Measurements from ENCODE around the gene CACUL1. TPM values are rescaled to one million over a fixed set of nuclear protein-coding genes. Genes with fewer than 3 reads are reported as not detected.
"Not testable (repeated sequence)": the region's sequence is repeated elsewhere in the genome, so short reads cannot be mapped to it uniquely, and the experiment has no call there.

The CACUL1 gene
- total RNA-seq, 2 experiments from 2014 or later = 25.5 to 30.2 TPM

- H3K4me3 Mint-ChIP-seq = peak overlapping the region; percentile 8
- CTCF ChIA-PET = interaction anchor here (0.9 to 3.1 kb wide), 2 partner anchors 11 to 114 kb away, joined by 4 to 7 read pairs; no protein-coding TSS in a partner anchor
- peaks cover 28% of the 10 kb centered on the region for H3K9me3 Mint-ChIP-seq (ENCODE audit: insufficient read depth)
- H3K4me1 Mint-ChIP-seq (ENCODE audit: low read depth) = peaks cover 59% of the 10 kb centered on the region
- ATAC-seq (peak; percentile 60), DNase-seq (peak; percentile 53)
- H3K36me3 Mint-ChIP-seq (ENCODE audit: low read depth); POLR2A ChIA-PET: not testable (repeated sequence)
- H3K27me3 Mint-ChIP-seq (ENCODE audit: low read depth) = peaks cover 24% of the 10 kb centered on the region
- H3K27ac Mint-ChIP-seq = peak overlapping the region; percentile 10
Measured at GRCh38 chr10:118658168-118658567, 96.6 kb downstream of the CACUL1 start.

- H3K9me3 Mint-ChIP-seq (ENCODE audit: insufficient read depth); H3K4me1 Mint-ChIP-seq (ENCODE audit: low read depth); H3K36me3 Mint-ChIP-seq (ENCODE audit: low read depth); DNase-seq; H3K27ac Mint-ChIP-seq; ATAC-seq; CTCF ChIA-PET; H3K4me3 Mint-ChIP-seq: not testable (repeated sequence)
- POLR2A ChIA-PET = interaction anchor here (0.6 kb wide), 1 partner anchor 10 kb away, joined by 4 read pairs; no protein-coding TSS in a partner anchor
- H3K27me3 Mint-ChIP-seq (ENCODE audit: low read depth) = peaks cover 19% of the 10 kb centered on the region
Measured at GRCh38 chr10:118645294-118645693, 109.5 kb downstream of the CACUL1 start.

GRCh38 chr10:118642228-118642627 is 112.5 kb downstream of the CACUL1 start:
- ChIA-PET POLR2A (no interaction called here), CTCF (no interaction called here)
- Mint-ChIP-seq H3K4me1 (ENCODE audit: low read depth) (no peaks in the 10 kb centered on the region), H3K27ac (no peak overlapping the region), H3K36me3 (ENCODE audit: low read depth) (no peaks in the 10 kb centered on the region), H3K27me3 (ENCODE audit: low read depth) (peaks cover 7% of the 10 kb centered on the region), H3K4me3 (no peak overlapping the region), H3K9me3 (ENCODE audit: insufficient read depth) (peaks cover 10% of the 10 kb centered on the region)
- DNase-seq = no peak
- ATAC-seq = no peak

GRCh38 chr10:118638680-118639079 is 116.1 kb downstream of the CACUL1 start:
- ChIA-PET CTCF (no interaction called here), POLR2A (no interaction called here)
- DNase-seq = no peak
- no peaks in the 10 kb centered on the region for H3K27me3 Mint-ChIP-seq (ENCODE audit: low read depth)
- no peak overlapping the region for H3K27ac Mint-ChIP-seq
- ATAC-seq = no peak
- H3K4me1 Mint-ChIP-seq (ENCODE audit: low read depth) = no peaks in the 10 kb centered on the region
- H3K4me3 Mint-ChIP-seq = no peak overlapping the region
- H3K9me3 Mint-ChIP-seq (ENCODE audit: insufficient read depth) = peaks cover 10% of the 10 kb centered on the region
- no peaks in the 10 kb centered on the region for H3K36me3 Mint-ChIP-seq (ENCODE audit: low read depth)

GRCh38 chr10:118635674-118636402 is 118.9 kb downstream of the CACUL1 start:
- CTCF ChIA-PET = interaction anchor here (1.0 kb wide), 1 partner anchor 85 kb away, joined by 3 read pairs; no protein-coding TSS in a partner anchor
- H3K27me3 Mint-ChIP-seq (ENCODE audit: low read depth) = no peaks in the 10 kb centered on the region
- ATAC-seq = no peak

GRCh38 chr10:118633786-118634185 is 121.0 kb downstream of the CACUL1 start:
- DNase-seq (no peak), ATAC-seq (no peak)
- no peaks in the 10 kb centered on the region for H3K4me1 Mint-ChIP-seq (ENCODE audit: low read depth)
- ChIA-PET POLR2A (no interaction called here), CTCF (no interaction called here)
- H3K9me3 Mint-ChIP-seq (ENCODE audit: insufficient read depth) = peaks cover 4% of the 10 kb centered on the region
- H3K27me3 Mint-ChIP-seq (ENCODE audit: low read depth) = peaks cover 3% of the 10 kb centered on the region
- no peak overlapping the region for H3K4me3 Mint-ChIP-seq
- H3K36me3 Mint-ChIP-seq (ENCODE audit: low read depth) = no peaks in the 10 kb centered on the region
- H3K27ac Mint-ChIP-seq = no peak overlapping the region

More at GRCh38 chr10:118635674-118636402, 118.9 kb downstream of the CACUL1 start:
- H3K4me3 Mint-ChIP-seq = no peak overlapping the region
- H3K4me1 Mint-ChIP-seq (ENCODE audit: low read depth) = no peaks in the 10 kb centered on the region
- H3K9me3 Mint-ChIP-seq (ENCODE audit: insufficient read depth) = peaks cover 10% of the 10 kb centered on the region
- no peak overlapping the region for H3K27ac Mint-ChIP-seq
- POLR2A ChIA-PET = no interaction called here
- H3K36me3 Mint-ChIP-seq (ENCODE audit: low read depth) = no peaks in the 10 kb centered on the region
- no peak for DNase-seq

GRCh38 chr10:118629211-118629610 is 125.6 kb downstream of the CACUL1 start:
- peaks cover 3% of the 10 kb centered on the region for H3K27me3 Mint-ChIP-seq (ENCODE audit: low read depth)
- ATAC-seq = no peak
- H3K9me3 Mint-ChIP-seq (ENCODE audit: insufficient read depth) = no peaks in the 10 kb centered on the region
- no peak overlapping the region for H3K4me3 Mint-ChIP-seq
- no peaks in the 10 kb centered on the region for H3K36me3 Mint-ChIP-seq (ENCODE audit: low read depth)
- no peaks in the 10 kb centered on the region for H3K4me1 Mint-ChIP-seq (ENCODE audit: low read depth)
- DNase-seq = no peak
- CTCF ChIA-PET = no interaction called here
- POLR2A ChIA-PET = no interaction called here
- H3K27ac Mint-ChIP-seq = no peak overlapping the region

- no peaks in the 10 kb centered on the region for H3K4me1 Mint-ChIP-seq (ENCODE audit: low read depth)
- H3K36me3 Mint-ChIP-seq (ENCODE audit: low read depth) = no peaks in the 10 kb centered on the region
- ATAC-seq = no peak
- no peaks in the 10 kb centered on the region for H3K9me3 Mint-ChIP-seq (ENCODE audit: insufficient read depth)
- H3K27ac Mint-ChIP-seq = no peak overlapping the region
- ChIA-PET POLR2A (interaction anchor here (0.6 kb wide), 1 partner anchor 21 kb away, joined by 3 read pairs; no protein-coding TSS in a partner anchor), CTCF (no interaction called here)
- DNase-seq = no peak
- H3K4me3 Mint-ChIP-seq = no peak overlapping the region
- peaks cover 3% of the 10 kb centered on the region for H3K27me3 Mint-ChIP-seq (ENCODE audit: low read depth)
Measured at GRCh38 chr10:118628397-118628796, 126.4 kb downstream of the CACUL1 start.

- H3K4me3 Mint-ChIP-seq = no peak overlapping the region
- DNase-seq (no peak), ATAC-seq (no peak)
- H3K36me3 Mint-ChIP-seq (ENCODE audit: low read depth) = no peaks in the 10 kb centered on the region
- no peaks in the 10 kb centered on the region for H3K9me3 Mint-ChIP-seq (ENCODE audit: insufficient read depth)
- POLR2A ChIA-PET = no interaction called here
- H3K27ac Mint-ChIP-seq = no peak overlapping the region
- H3K4me1 Mint-ChIP-seq (ENCODE audit: low read depth) = no peaks in the 10 kb centered on the region
- CTCF ChIA-PET = interaction anchor here (1.1 kb wide), 1 partner anchor 168 kb away, joined by 3 read pairs; no protein-coding TSS in a partner anchor
- peaks cover 3% of the 10 kb centered on the region for H3K27me3 Mint-ChIP-seq (ENCODE audit: low read depth)
Measured at GRCh38 chr10:118626953-118627352, 127.8 kb downstream of the CACUL1 start.

Other genes with a start within 250 kb of the CACUL1 start
- not detected for gene PRLHR, start 159.3 kb downstream of the CACUL1 start, total RNA-seq

All from activated CD8-positive, alpha-beta T cell treated with anti-CD3 and anti-CD28 coated beads, Interleukin-2, amount 10 ng/mL, durations not matched to agents 7 days and 5 days (primary cell).